RWPE2 (cell line): ENCODE measurements around the gene CRYBG1.

Experiments used
- ATAC-seq: fragments of 200-7000 bp; cut with Tn5 transposase; 3 replicates; pipeline ENCODE4 v1.9.1; 2021; ENCODE audit warnings: low read depth
- DNase-seq: peaks from one replicate; pipeline ENCODE4 v3.0.0-alpha.2; 2020; ENCODE audit warnings: low spot score
- H3K27ac ChIP-seq: fragments of 450-650 bp; 2 replicates; pipeline ENCODE4 v1.5.1; 2017; ENCODE audit warnings: mild to moderate bottlenecking; ENCODE audit not compliant: poor library complexity, severe bottlenecking
- H3K27me3 ChIP-seq: fragments of 250-450 bp; sonication (Bioruptor Pico); 2 replicates; pipeline ENCODE4 v1.5.1; 2021; ENCODE audit warnings: mild to moderate bottlenecking, moderate library complexity; ENCODE audit not compliant: insufficient read depth, poor library complexity, severe bottlenecking
- H3K36me3 ChIP-seq: fragments of 250-450 bp; sonication (Bioruptor Pico); 2 replicates; pipeline ENCODE4 v1.5.1; 2020; ENCODE audit warnings: low read depth, mild to moderate bottlenecking, moderate library complexity
- H3K4me1 ChIP-seq: fragments of 250-450 bp; sonication (Bioruptor Pico); 2 replicates; pipeline ENCODE4 v1.5.1; 2021; ENCODE audit warnings: mild to moderate bottlenecking, moderate library complexity; ENCODE audit not compliant: insufficient read depth, poor library complexity, severe bottlenecking
- H3K4me3 ChIP-seq: fragments of 250-450 bp; sonication (Bioruptor Pico); 2 replicates; pipeline ENCODE4 v1.5.1; 2021; ENCODE audit warnings: mild to moderate bottlenecking, moderate library complexity; ENCODE audit not compliant: severe bottlenecking
- H3K9me3 ChIP-seq: fragments of 250-450 bp; sonication (Bioruptor Pico); 2 replicates; pipeline ENCODE4 v1.5.1; 2021; ENCODE audit warnings: mild to moderate bottlenecking, moderate library complexity; ENCODE audit not compliant: severe bottlenecking
- TF ChIP-seq, protein P1 (sequence below): fragments of 450-650 bp; IDR thresholded peaks from one replicate; pipeline ENCODE4 v1.5.1; 2017; ENCODE audit warnings: mild to moderate bottlenecking, moderate library complexity; ENCODE audit not compliant: poor library complexity, severe bottlenecking

CRYBG1 gene

DNA sequence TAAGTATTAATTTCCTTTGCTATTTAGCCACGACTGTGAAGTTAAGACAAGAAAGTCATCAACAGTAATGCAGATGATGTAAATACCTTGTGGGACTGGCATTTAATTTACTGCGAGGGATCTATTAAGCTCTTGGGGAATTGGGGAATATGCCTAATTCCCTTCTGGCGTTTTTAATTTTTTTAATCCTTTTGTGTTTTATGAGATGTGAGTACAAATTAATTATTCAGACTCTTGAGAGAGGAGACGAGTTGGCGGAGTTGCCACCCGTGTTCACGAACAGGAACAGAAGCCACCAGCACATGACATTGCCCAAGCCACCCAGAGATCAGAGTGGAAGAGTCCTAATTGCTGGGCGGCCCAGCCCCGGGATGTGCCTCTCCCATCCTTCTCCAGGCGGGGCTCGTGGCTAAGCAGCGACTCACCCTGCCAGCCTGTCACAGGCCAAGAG, 533 bp upstream of the CRYBG1 start:
- Histone ChIP-seq H3K27ac (no peak overlapping the region), H3K27me3 (no peaks in the 10 kb centered on the region), H3K4me1 (peaks cover 14% of the 10 kb centered on the region), H3K4me3 (peak overlapping the region; percentile 84), H3K9me3 (no peaks in the 10 kb centered on the region), H3K36me3 (no peaks in the 10 kb centered on the region)
- DNase-seq (no peak), ATAC-seq (no peak; the same call in 2 of the 3 replicates)
- TF ChIP-seq, protein P1, sequence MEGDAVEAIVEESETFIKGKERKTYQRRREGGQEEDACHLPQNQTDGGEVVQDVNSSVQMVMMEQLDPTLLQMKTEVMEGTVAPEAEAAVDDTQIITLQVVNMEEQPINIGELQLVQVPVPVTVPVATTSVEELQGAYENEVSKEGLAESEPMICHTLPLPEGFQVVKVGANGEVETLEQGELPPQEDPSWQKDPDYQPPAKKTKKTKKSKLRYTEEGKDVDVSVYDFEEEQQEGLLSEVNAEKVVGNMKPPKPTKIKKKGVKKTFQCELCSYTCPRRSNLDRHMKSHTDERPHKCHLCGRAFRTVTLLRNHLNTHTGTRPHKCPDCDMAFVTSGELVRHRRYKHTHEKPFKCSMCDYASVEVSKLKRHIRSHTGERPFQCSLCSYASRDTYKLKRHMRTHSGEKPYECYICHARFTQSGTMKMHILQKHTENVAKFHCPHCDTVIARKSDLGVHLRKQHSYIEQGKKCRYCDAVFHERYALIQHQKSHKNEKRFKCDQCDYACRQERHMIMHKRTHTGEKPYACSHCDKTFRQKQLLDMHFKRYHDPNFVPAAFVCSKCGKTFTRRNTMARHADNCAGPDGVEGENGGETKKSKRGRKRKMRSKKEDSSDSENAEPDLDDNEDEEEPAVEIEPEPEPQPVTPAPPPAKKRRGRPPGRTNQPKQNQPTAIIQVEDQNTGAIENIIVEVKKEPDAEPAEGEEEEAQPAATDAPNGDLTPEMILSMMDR, result no peak

DNA sequence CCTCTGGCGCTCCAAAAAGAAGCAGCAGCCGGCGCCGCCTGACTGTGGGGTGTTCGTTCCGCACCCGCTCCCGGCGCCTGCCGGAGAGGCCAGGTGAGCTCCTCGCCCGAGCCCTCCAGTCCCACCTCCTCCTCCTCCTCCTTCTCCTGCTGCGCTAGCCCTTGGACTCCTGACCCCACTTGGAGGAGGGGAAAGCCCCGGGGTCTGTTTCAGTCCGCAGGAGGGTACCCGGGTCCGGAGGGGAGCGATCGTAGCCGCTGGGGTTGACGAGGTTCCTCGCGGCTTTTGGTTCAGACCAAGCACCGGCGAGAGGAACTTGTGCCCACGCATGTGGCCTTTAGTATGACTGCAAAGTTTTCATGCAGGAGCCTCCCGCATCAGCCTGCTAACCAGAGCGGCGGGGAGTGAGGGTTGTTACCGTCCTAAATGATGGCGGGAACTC, 493 bp downstream of the CRYBG1 start:
- Histone ChIP-seq H3K9me3 (no peaks in the 10 kb centered on the region), H3K27me3 (no peaks in the 10 kb centered on the region), H3K4me3 (peak overlapping the region; percentile 84), H3K4me1 (peaks cover 14% of the 10 kb centered on the region), H3K36me3 (no peaks in the 10 kb centered on the region), H3K27ac (peak overlapping the region; percentile 50)
- ATAC-seq (peak; percentile 61), DNase-seq (peak; percentile 62)
- TF ChIP-seq, protein P1, result no peak

DNA sequence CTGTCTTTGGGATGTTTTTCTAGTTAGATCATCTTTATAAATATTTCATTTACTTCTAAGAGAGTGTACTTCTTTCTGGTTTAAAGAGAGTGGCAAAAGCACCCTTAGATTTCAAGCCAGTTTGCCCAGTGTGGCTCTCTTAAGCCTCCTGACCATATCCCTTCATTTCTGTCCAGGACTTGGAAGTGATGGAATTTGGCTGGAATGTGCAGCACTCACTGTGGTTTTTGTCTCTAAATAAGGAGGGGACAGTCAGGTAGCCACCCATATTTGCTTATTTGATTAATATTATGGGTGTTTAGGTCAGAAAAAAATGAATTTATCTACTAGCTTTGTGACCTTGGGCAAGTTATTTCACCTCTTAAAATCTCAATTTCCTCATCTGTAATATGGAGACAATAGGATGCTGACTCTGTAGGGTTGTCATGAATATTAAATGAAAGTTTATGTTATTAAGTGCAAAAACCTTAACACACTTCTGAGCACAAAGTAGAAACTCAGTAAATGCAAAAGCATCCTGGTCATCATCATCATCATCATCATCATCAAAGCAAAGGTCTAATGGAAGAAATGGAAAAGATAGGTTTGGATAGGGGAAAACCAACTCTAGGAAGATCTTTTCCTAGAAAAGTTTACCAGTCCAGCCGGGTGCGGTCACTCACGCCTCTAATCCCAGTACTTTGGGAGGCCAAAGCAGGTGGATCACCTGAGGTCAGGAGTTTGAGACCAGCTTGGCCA, 3.1 kb downstream of the CRYBG1 start:
- H3K27me3 ChIP-seq, result no peaks in the 10 kb centered on the region
- no peaks in the 10 kb centered on the region for H3K9me3 ChIP-seq
- H3K27ac ChIP-seq, result peak overlapping the region; percentile 28
- DNase-seq, result no peak
- H3K36me3 ChIP-seq, result no peaks in the 10 kb centered on the region
- H3K4me3 ChIP-seq, result no peak overlapping the region
- TF ChIP-seq, protein P1, result no peak
- no peak for ATAC-seq
- H3K4me1 ChIP-seq, result peaks cover 14% of the 10 kb centered on the region

DNA sequence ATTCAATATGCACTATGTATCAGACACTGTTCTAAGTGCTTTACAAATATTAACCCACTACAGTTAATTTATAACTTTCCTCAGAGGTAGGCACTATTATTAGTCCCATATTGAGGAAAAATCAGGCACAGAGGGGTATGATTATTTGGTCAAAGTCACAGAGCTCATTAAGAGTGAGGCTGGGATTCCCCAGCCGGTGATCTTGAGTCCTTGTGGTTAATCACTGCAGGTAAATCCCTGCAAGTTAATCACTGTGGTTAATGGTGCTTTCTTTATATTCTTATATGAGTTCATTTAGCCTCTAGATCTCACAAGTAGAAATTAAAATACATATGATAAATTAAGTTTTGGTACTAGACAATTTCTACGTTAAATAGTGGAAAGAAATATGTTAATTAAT, 9.2 kb downstream of the CRYBG1 start:
- peak overlapping the region; percentile 91 for H3K27ac ChIP-seq
- no peak for ATAC-seq
- no peaks in the 10 kb centered on the region for H3K36me3 ChIP-seq
- DNase-seq, result no peak
- no peaks in the 10 kb centered on the region for H3K9me3 ChIP-seq
- H3K4me1 ChIP-seq, result peaks cover 44% of the 10 kb centered on the region
- TF ChIP-seq, protein P1, result no peak
- no peak overlapping the region for H3K4me3 ChIP-seq
- no peaks in the 10 kb centered on the region for H3K27me3 ChIP-seq

DNA sequence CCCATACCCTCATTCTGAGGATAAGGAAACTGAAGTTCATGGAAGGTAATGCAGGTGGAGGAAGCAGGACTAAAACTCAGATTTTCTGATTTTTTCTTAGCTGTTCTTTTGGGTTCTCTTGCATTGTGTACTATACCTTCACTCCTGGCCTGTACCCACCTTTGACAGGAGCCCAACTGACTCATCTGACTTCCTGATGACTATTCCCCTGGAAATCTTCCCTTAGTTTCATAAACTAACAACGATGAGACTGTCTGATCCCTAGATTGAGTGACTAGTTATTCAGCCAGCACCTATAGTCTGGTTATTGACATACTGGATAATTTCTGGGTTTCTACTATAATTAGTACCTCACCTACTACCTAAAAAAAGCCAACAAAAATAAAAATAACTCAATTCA, 10.1 kb downstream of the CRYBG1 start:
- ATAC-seq (peak; percentile 99), DNase-seq (no peak)
- H3K4me3 ChIP-seq, result no peak overlapping the region
- H3K27me3 ChIP-seq, result no peaks in the 10 kb centered on the region
- peaks cover 44% of the 10 kb centered on the region for H3K4me1 ChIP-seq
- no peaks in the 10 kb centered on the region for H3K36me3 ChIP-seq
- TF ChIP-seq, protein P1, result no peak
- no peaks in the 10 kb centered on the region for H3K9me3 ChIP-seq
- H3K27ac ChIP-seq, result peak overlapping the region; percentile 91
